H9 (cell line): ENCODE measurements around the gene WDR17. TPM values are rescaled to one million over a fixed set of nuclear protein-coding genes. Genes with fewer than 3 reads are reported as not detected.

Source experiments
- DNase-seq: peaks from one replicate; pipeline ENCODE4 v3.0.0-alpha.2; 2017
- H2AFZ ChIP-seq: one replicate; pipeline ENCODE4 v1.6.1; 2013; ENCODE audit warnings: mild to moderate bottlenecking, low read length, control low read depth, moderate library complexity
- H2AK5ac ChIP-seq: 2 replicates; pipeline ENCODE4 v1.6.1; 2013; ENCODE audit warnings: low read length, control low read depth, mixed read lengths; ENCODE audit not compliant: insufficient read length
- H2BK120ac ChIP-seq: one replicate; pipeline ENCODE4 v1.6.1; 2013; ENCODE audit warnings: low read depth, mild to moderate bottlenecking, low read length, control low read depth, inconsistent platforms; ENCODE audit not compliant: poor library complexity, severe bottlenecking
- H2BK12ac ChIP-seq: 2 replicates; pipeline ENCODE4 v1.6.1; 2013; ENCODE audit warnings: low read length, control low read depth, mixed read lengths, low read depth; ENCODE audit not compliant: insufficient read length
- H2BK15ac ChIP-seq: 2 replicates; pipeline ENCODE4 v1.6.1; 2013; ENCODE audit warnings: low read depth, low read length, control low read depth
- H2BK20ac ChIP-seq: one replicate; pipeline ENCODE4 v1.6.1; 2013; ENCODE audit warnings: low read depth, mild to moderate bottlenecking, low read length, control low read depth, inconsistent platforms; ENCODE audit not compliant: poor library complexity, severe bottlenecking
- H2BK5ac ChIP-seq: 2 replicates; pipeline ENCODE4 v1.6.1; 2013; ENCODE audit warnings: low read length, control low read depth, mixed read lengths; ENCODE audit not compliant: insufficient read length
- H3K14ac ChIP-seq: 2 replicates; pipeline ENCODE4 v1.6.1; 2013; ENCODE audit warnings: low read length, control low read depth; ENCODE audit not compliant: insufficient read depth
- H3K18ac ChIP-seq: 2 replicates; pipeline ENCODE4 v1.6.1; 2013; ENCODE audit warnings: low read depth, mild to moderate bottlenecking, mixed read lengths, low read length, control low read depth; ENCODE audit not compliant: insufficient read length
- H3K23ac ChIP-seq: 2 replicates; pipeline ENCODE4 v1.6.1; 2013; ENCODE audit warnings: low read length, control low read depth, mixed read lengths, low read depth; ENCODE audit not compliant: insufficient read length
- H3K23me2 ChIP-seq: 2 replicates; pipeline ENCODE4 v1.6.1; 2013; ENCODE audit warnings: low read depth, mild to moderate bottlenecking, mixed read lengths, low read length, control low read depth; ENCODE audit not compliant: insufficient read length, poor library complexity, severe bottlenecking
- H3K27ac ChIP-seq: 2 replicates; pipeline ENCODE4 v1.5.1; 2013; ENCODE audit warnings: low read length, control low read depth, mixed read lengths, low read depth; ENCODE audit not compliant: insufficient read length
- H3K27me3 ChIP-seq: 2 replicates; pipeline ENCODE4 v1.6.1; 2013; ENCODE audit warnings: low read length, control low read depth, inconsistent platforms; ENCODE audit not compliant: insufficient read depth
- H3K4ac ChIP-seq: 2 replicates; pipeline ENCODE4 v1.6.1; 2013; ENCODE audit warnings: low read depth, mild to moderate bottlenecking, control low read depth, inconsistent platforms, low read length, moderate library complexity
- H3K4me1 ChIP-seq: 2 replicates; pipeline ENCODE4 v1.6.1; 2013; ENCODE audit warnings: low read length, control low read depth, inconsistent platforms; ENCODE audit not compliant: insufficient read depth
- H3K4me2 ChIP-seq: 2 replicates; pipeline ENCODE4 v1.6.1; 2013; ENCODE audit warnings: low read length, control low read depth, mixed read lengths; ENCODE audit not compliant: insufficient read length, insufficient read depth
- H3K56ac ChIP-seq: 2 replicates; pipeline ENCODE4 v1.6.1; 2013; ENCODE audit warnings: low read depth, mild to moderate bottlenecking, mixed read lengths, low read length, control low read depth; ENCODE audit not compliant: insufficient read length
- H3K79me1 ChIP-seq: 2 replicates; pipeline ENCODE4 v1.6.1; 2013; ENCODE audit warnings: low read depth, mild to moderate bottlenecking, moderate library complexity, low read length, control low read depth, inconsistent platforms; ENCODE audit not compliant: insufficient read depth, poor library complexity, severe bottlenecking
- H3K79me2 ChIP-seq: 2 replicates; pipeline ENCODE4 v1.6.1; 2013; ENCODE audit warnings: low read length, control low read depth, inconsistent platforms; ENCODE audit not compliant: insufficient read depth
- H3K9ac ChIP-seq: 2 replicates; pipeline ENCODE4 v1.6.1; 2013; ENCODE audit warnings: low read length, control low read depth, mixed read lengths; ENCODE audit not compliant: insufficient read length; ENCODE audit errors: extremely low read depth
- H3K9me3 ChIP-seq: one replicate; pipeline ENCODE4 v1.6.1; 2013; ENCODE audit warnings: low read depth, low read length, inconsistent platforms; ENCODE audit not compliant: control insufficient read depth
- H3T11ph ChIP-seq: one replicate; pipeline ENCODE4 v1.6.1; 2013; ENCODE audit warnings: mild to moderate bottlenecking, low read length, control low read depth, inconsistent platforms
- H4K20me1 ChIP-seq: one replicate; pipeline ENCODE4 v1.6.1; 2013; ENCODE audit not compliant: control insufficient read depth, insufficient read length, insufficient read depth
- H4K5ac ChIP-seq: 2 replicates; pipeline ENCODE4 v1.6.1; 2013; ENCODE audit warnings: low read depth, mild to moderate bottlenecking, mixed read lengths, low read length, control low read depth; ENCODE audit not compliant: insufficient read length
- H4K8ac ChIP-seq: replicated peaks from 2 replicates; pipeline ENCODE4 v1.6.1; 2013; ENCODE audit warnings: low read length, control low read depth, mixed read lengths, low read depth; ENCODE audit not compliant: insufficient read length
- H4K91ac ChIP-seq: 2 replicates; pipeline ENCODE4 v1.6.1; 2013; ENCODE audit warnings: low read depth, mild to moderate bottlenecking, moderate library complexity, mixed read lengths, low read length, control low read depth; ENCODE audit not compliant: insufficient read length
- H3K27ac Mint-ChIP-seq, 3 experiments: 2 replicates in 2 of 3; 3 replicates in 1 of 3; pipeline ENCODE4 v1.8.0; 2020 to 2021; ENCODE audit warnings: mixed read lengths in 3 of 3, mild to moderate bottlenecking in 1 of 3, moderate library complexity in 1 of 3
- H3K27me3 Mint-ChIP-seq: 2 replicates; pipeline ENCODE4 v1.8.0; 2021; ENCODE audit warnings: low read depth, mild to moderate bottlenecking, moderate library complexity, mixed read lengths
- H3K36me3 Mint-ChIP-seq, 3 experiments: 2 replicates in 2 of 3; 3 replicates in 1 of 3; pipeline ENCODE4 v1.8.0; 2020 to 2021; ENCODE audit warnings: low read depth in 3 of 3, mixed read lengths in 3 of 3; ENCODE audit not compliant: insufficient read depth in 1 of 3
- H3K4me1 Mint-ChIP-seq, 2 experiments: 2 replicates each; pipeline ENCODE4 v1.8.0; 2020; ENCODE audit warnings: mixed read lengths in 2 of 2
- H3K4me3 Mint-ChIP-seq, 2 experiments: 2 replicates in 1 of 2; 3 replicates in 1 of 2; pipeline ENCODE4 v1.8.0; 2020 to 2021; ENCODE audit warnings: mild to moderate bottlenecking in 2 of 2, mixed read lengths in 2 of 2, moderate library complexity in 1 of 2
- H3K9me3 Mint-ChIP-seq, 2 experiments: 2 replicates in 1 of 2; 3 replicates in 1 of 2; pipeline ENCODE4 v1.8.0; 2020; ENCODE audit warnings: mild to moderate bottlenecking in 2 of 2, mixed read lengths in 2 of 2, moderate library complexity in 1 of 2
- CTCF ChIP-seq: fragments of 200-600 bp; sonication (generic); conservative IDR thresholded peaks from 3 replicates; pipeline ENCODE4 v1.8.0; 2021; ENCODE audit warnings: antibody characterized with exemption, mild to moderate bottlenecking
- whole genome bisulfite sequencing: extraction: QIAGEN DNeasy Blood & Tissue Kit; methylation state at CpG from one replicate; pipeline ENCODE4 v1.1.7; 2013; ENCODE audit warnings: missing lambda C conversion rate, low lambda C conversion rate, mixed read lengths; ENCODE audit not compliant: insufficient read length; ENCODE audit errors: extremely low coverage; 5-methylcytosine and 5-hydroxymethylcytosine counted together
- total RNA-seq: library from RNA; stranded (reverse); gene quantifications from 2 replicates; pipeline ENCODE4 v1.2.1, GENCODE V29; 2021

Gene WDR17
- total RNA-seq, 1 experiment from 2014 or later = 2.6 TPM

GRCh38 chr4:176217510-176217909 is 151.9 kb downstream of the WDR17 start:
- Histone ChIP-seq H4K91ac (no peak overlapping the region), H2BK20ac (no peak overlapping the region), H3K9ac (no peak overlapping the region), H3K4me1 (no peaks in the 10 kb centered on the region), H2AK5ac (no peak overlapping the region), H2BK120ac (no peak overlapping the region), H2BK12ac (no peak overlapping the region), H4K5ac (no peak overlapping the region), H3K23ac (no peak overlapping the region), H2AFZ (no peak overlapping the region), H3K14ac (no peak overlapping the region), H3K18ac (no peak overlapping the region), H3K9me3 (no peaks in the 10 kb centered on the region), H3K79me1 (no peaks in the 10 kb centered on the region), H3K23me2 (no peaks in the 10 kb centered on the region), H3K27ac (no peak overlapping the region), H4K20me1 (no peaks in the 10 kb centered on the region), H3K79me2 (no peaks in the 10 kb centered on the region), H3T11ph (no peak overlapping the region), H3K27me3 (no peaks in the 10 kb centered on the region), H2BK15ac (no peak overlapping the region), H4K8ac (no peak overlapping the region), H2BK5ac (no peak overlapping the region), H3K4ac (no peak overlapping the region), H3K56ac (no peak overlapping the region), H3K4me2 (no peak overlapping the region)
- no peak for TF ChIP-seq CTCF
- WGBS = no CpG with 5 or more reads among the region's 2 CpGs
- H3K4me1 Mint-ChIP-seq = peaks cover 2 to 7% of the 10 kb centered on the region in 2 experiments
- H3K9me3 Mint-ChIP-seq = 0 out of 5 replicates have a peak, but pooled peaks cover 0 to 1% of the 10 kb centered on the region in 2 experiments
- DNase-seq = no peak
- H3K4me3 Mint-ChIP-seq = no peak overlapping the region
- H3K27me3 Mint-ChIP-seq = no peaks in the 10 kb centered on the region
- H3K36me3 Mint-ChIP-seq = peaks cover 0 to 2% (median 0%) of the 10 kb centered on the region in 3 experiments; a peak in 1 of 7 replicates
- H3K27ac Mint-ChIP-seq = no peak overlapping the region
